OCI-LY3 (cell line): ENCODE data around the gene ASCL4.

Experiments used
- CTCF ChIP-seq: fragments of 200-600, 300-600 bp; sonication (generic); IDR thresholded peaks from 2 replicates; pipeline ENCODE4 v1.5.1; 2014; ENCODE audit warnings: antibody characterized with exemption, low read length, low read depth
- EZH2phosphoT487 ChIP-seq: fragments of 200-600 bp; shearing (Covaris generic); IDR thresholded peaks from 2 replicates; pipeline ENCODE4 v1.6.1; 2018; ENCODE audit warnings: antibody characterized with exemption, mixed run types, low read depth

DNA sequence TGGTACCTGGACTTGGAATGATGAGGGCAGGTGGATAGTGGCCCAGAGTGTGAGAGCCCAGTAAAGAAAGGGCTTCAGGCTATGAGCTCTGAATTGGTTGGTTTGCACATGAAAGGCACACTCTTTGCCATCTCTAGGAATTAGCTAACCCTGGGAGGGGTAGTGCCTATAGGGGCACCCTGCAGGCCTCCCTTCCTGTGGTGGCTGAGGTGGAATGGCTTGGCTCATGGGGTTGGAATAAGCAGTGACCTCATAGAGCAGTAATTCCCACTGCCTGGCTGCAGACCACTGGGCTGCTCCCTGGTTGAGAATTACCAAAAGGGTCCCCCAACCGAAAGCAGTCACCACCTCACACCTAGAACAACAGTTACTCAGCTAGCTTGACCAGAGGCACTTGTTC is 42.7 kb downstream of the ASCL4 start:
- TF ChIP-seq CTCF (no peak), EZH2phosphoT487 (no peak)
